MM.1S (cell line): ENCODE data around the gene YY1AP1.
"Not testable (repeated sequence)": the region's sequence is repeated elsewhere in the genome, so short reads cannot be mapped to it uniquely, and the experiment has no call there.

Source experiments
- DNase-seq: peaks from one replicate; pipeline ENCODE4 v3.0.0-alpha.2; 2015
- H2AFZ ChIP-seq: fragments of 300-600 bp; sonication (generic); 2 replicates; pipeline ENCODE4 v1.6.0; 2016; ENCODE audit warnings: antibody characterized with exemption, low read length
- H3F3A ChIP-seq: fragments of 300-600 bp; sonication (generic); 2 replicates; pipeline ENCODE4 v1.6.1; 2016; ENCODE audit warnings: mild to moderate bottlenecking, antibody characterized with exemption, low read length, moderate library complexity, mixed read lengths; ENCODE audit not compliant: insufficient read depth
- H3K27ac ChIP-seq: fragments of 300-600 bp; sonication (generic); 2 replicates; pipeline ENCODE4 v1.5.1; 2016; ENCODE audit warnings: mild to moderate bottlenecking, low read length
- H3K27me3 ChIP-seq: fragments of 300-600 bp; sonication (generic); replicated peaks from 2 replicates; pipeline ENCODE4 v1.6.0; 2016; ENCODE audit warnings: low read length; ENCODE audit not compliant: insufficient read depth
- H3K36me3 ChIP-seq: fragments of 300-600 bp; sonication (generic); replicated peaks from 2 replicates; pipeline ENCODE4 v1.6.1; 2016; ENCODE audit warnings: mild to moderate bottlenecking, low read length, mixed read lengths; ENCODE audit not compliant: insufficient read depth
- H3K4me1 ChIP-seq: fragments of 300-600 bp; sonication (generic); 2 replicates; pipeline ENCODE4 v1.6.1; 2016; ENCODE audit warnings: low read length, mixed read lengths
- H3K4me2 ChIP-seq: fragments of 300-600 bp; sonication (generic); 2 replicates; pipeline ENCODE4 v1.6.0; 2016; ENCODE audit warnings: low read depth, low read length
- H3K4me3 ChIP-seq: fragments of 300-600 bp; sonication (generic); 2 replicates; pipeline ENCODE4 v1.5.1; 2016; ENCODE audit warnings: low read length, mixed read lengths
- H3K79me2 ChIP-seq: fragments of 300-600 bp; sonication (generic); 2 replicates; pipeline ENCODE4 v1.6.1; 2016; ENCODE audit warnings: mixed run types, low read length, mixed read lengths
- H3K9ac ChIP-seq: fragments of 300-600 bp; sonication (generic); 2 replicates; pipeline ENCODE4 v1.6.1; 2016; ENCODE audit warnings: low read length, mixed read lengths
- H3K9me2 ChIP-seq: fragments of 300-600 bp; sonication (generic); replicated peaks from 2 replicates; pipeline ENCODE4 v1.6.1; 2016; ENCODE audit warnings: mild to moderate bottlenecking, low read length, mixed read lengths; ENCODE audit not compliant: insufficient read depth
- H3K9me3 ChIP-seq: fragments of 300-600 bp; sonication (generic); replicated peaks from 2 replicates; pipeline ENCODE4 v1.6.1; 2016; ENCODE audit warnings: mild to moderate bottlenecking, low read length, mixed read lengths; ENCODE audit not compliant: insufficient read depth
- H4K20me1 ChIP-seq: fragments of 300-600 bp; sonication (generic); 2 replicates; pipeline ENCODE4 v1.6.1; 2016; ENCODE audit warnings: mild to moderate bottlenecking, low read length, moderate library complexity, mixed read lengths; ENCODE audit not compliant: insufficient read depth
- CTCF ChIP-seq: fragments of 300-600 bp; sonication (generic); IDR thresholded peaks from 2 replicates; pipeline ENCODE4 v1.5.1; 2016; ENCODE audit warnings: antibody characterized with exemption, low read length, mixed read lengths
- EZH2 ChIP-seq: fragments of 300-600 bp; sonication (generic); optimal IDR thresholded peaks from 2 replicates; pipeline ENCODE3; 2017; ENCODE audit warnings: low read depth, mild to moderate bottlenecking, antibody characterized with exemption, low read length, mixed read lengths
- EZH2phosphoT487 ChIP-seq: fragments of 300-600 bp; sonication (generic); IDR thresholded peaks from 2 replicates; pipeline ENCODE4 v1.6.1; 2018; ENCODE audit warnings: antibody characterized with exemption, low read length

The YY1AP1 gene

GRCh38 chr1:155691992-155692528, 3.5 kb upstream of the YY1AP1 start:
- no peak for DNase-seq
- peaks cover 8% of the 10 kb centered on the region; the same call in 1 of the 2 replicates for H3F3A ChIP-seq
- no peak overlapping the region for H3K9ac ChIP-seq
- peaks cover 15% of the 10 kb centered on the region for H3K36me3 ChIP-seq
- no peaks in the 10 kb centered on the region for H3K9me2 ChIP-seq
- H2AFZ ChIP-seq = no peak overlapping the region
- no peaks in the 10 kb centered on the region for H3K9me3 ChIP-seq
- H3K27ac ChIP-seq = no peak overlapping the region
- no peak overlapping the region for H3K4me3 ChIP-seq
- no peak overlapping the region for H3K4me2 ChIP-seq
- peaks cover 49% of the 10 kb centered on the region for H3K79me2 ChIP-seq
- peaks cover 8% of the 10 kb centered on the region for H3K4me1 ChIP-seq
- TF ChIP-seq EZH2phosphoT487 (no peak), EZH2 (no peak), CTCF (no peak)
- H4K20me1 ChIP-seq = peaks cover 8% of the 10 kb centered on the region; the same call in 1 of the 2 replicates
- H3K27me3 ChIP-seq = no peaks in the 10 kb centered on the region

- H3K27me3 ChIP-seq, H3K36me3 ChIP-seq, H3K9me3 ChIP-seq, H3F3A ChIP-seq, H3K4me1 ChIP-seq, H3K9me2 ChIP-seq: not testable (repeated sequence)
- DNase-seq = peak; percentile 94
- Histone ChIP-seq H3K27ac (peak within 1 kb of the TSS; percentile 90), H3K4me2 (peak within 1 kb of the TSS; percentile 50; the same call in 1 of the 2 replicates), H3K4me3 (peak within 1 kb of the TSS; percentile 95), H3K79me2 (peaks cover 51% of the 10 kb centered on the region), H3K9ac (peak within 1 kb of the TSS; percentile 99), H4K20me1 (peaks cover 12% of the 10 kb centered on the region; the same call in 1 of the 2 replicates), H2AFZ (peak within 1 kb of the TSS; percentile 95)
Measured at GRCh38 chr1:155689081-155689607, 570 bp upstream of the YY1AP1 start, which contains the start of gene DAP3. Gene DAP3, plus strand, starts transcription at chr1:155689091. Its CDS starts 20,689 bp downstream, at chr1:155709780.

DNA sequence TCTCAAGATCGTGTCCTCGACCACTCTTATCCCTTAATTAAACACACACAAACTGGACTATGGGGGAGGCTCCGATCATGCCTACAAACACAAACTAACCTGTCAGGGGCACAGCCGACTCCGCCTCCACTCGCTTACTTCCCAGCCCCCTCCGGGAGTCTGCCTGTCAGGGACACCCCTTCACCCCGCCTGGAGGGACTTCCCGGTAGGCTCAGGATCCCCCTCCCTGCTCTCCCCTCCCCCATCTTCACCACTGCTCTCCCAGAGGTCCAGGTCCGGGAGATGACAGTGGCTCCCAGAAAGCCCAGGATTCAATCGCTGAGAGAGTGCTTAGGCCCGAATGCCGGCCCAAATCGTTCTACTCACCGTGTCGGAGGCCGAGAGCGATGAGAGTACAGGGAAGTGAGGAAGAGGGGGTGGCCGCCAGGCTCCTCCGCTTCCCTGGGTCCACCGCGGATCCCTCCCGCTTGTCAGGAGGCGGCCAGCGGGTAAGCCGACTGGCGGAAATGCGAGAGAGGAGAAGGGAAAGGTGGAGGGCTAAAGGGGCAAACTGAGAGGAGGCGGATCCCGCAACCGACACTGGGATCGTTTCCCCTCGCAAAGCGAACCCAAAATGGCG, 760 bp downstream of the YY1AP1 start:
- not testable (repeated sequence) for H3K9me2 ChIP-seq, H3F3A ChIP-seq, H3K9me3 ChIP-seq, H3K27me3 ChIP-seq, H3K36me3 ChIP-seq, DNase-seq, H3K4me1 ChIP-seq
- Histone ChIP-seq H3K4me2 (peak overlapping the region; percentile 50; the same call in 1 of the 2 replicates), H4K20me1 (peaks cover 21% of the 10 kb centered on the region), H2AFZ (peak overlapping the region; percentile 95), H3K9ac (peak overlapping the region; percentile 99), H3K4me3 (peak overlapping the region; percentile 95), H3K27ac (peak overlapping the region; percentile 90; the same call in 1 of the 2 replicates), H3K79me2 (peaks cover 65% of the 10 kb centered on the region)

DNA sequence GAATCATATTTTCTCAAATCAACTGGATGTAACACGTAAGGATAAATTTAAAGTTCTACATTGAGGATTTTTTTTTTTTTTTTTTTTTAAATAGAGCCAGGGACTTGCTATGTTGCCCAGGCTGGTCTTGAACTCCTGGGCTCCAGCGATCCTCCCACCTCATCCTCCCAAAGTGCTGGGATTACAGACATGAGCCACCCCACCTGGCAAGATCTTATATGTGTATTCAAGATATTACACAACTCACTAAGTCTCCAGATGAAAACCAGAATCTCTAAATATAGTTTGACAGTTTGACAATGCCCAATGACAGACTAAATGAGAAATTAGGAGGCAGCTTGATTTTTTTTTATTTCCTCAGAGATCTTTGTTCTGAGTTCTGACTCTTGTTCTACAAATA, 6.8 kb downstream of the YY1AP1 start:
- no peak overlapping the region for H3K27ac ChIP-seq
- no peak for TF ChIP-seq EZH2
- no peak for TF ChIP-seq CTCF
- TF ChIP-seq EZH2phosphoT487 = no peak
- H2AFZ ChIP-seq = no peak overlapping the region
- no peak overlapping the region for H3K4me3 ChIP-seq
- H3K79me2 ChIP-seq = peaks cover 76% of the 10 kb centered on the region
- no peaks in the 10 kb centered on the region for H3K9me3 ChIP-seq
- peaks cover 7% of the 10 kb centered on the region for H3K36me3 ChIP-seq
- H3K27me3 ChIP-seq = no peaks in the 10 kb centered on the region
- no peak overlapping the region for H3K4me2 ChIP-seq
- DNase-seq = no peak
- no peak overlapping the region for H3K9ac ChIP-seq
- peaks cover 4% of the 10 kb centered on the region; the same call in 1 of the 2 replicates for H3K4me1 ChIP-seq
- H3K9me2 ChIP-seq = no peaks in the 10 kb centered on the region
- peaks cover 21% of the 10 kb centered on the region for H4K20me1 ChIP-seq
- no peaks in the 10 kb centered on the region for H3F3A ChIP-seq
